AG09309 (cell line): ENCODE measurements around the gene MDM1.

Experiments used
- DNase-seq: peaks from one replicate; pipeline ENCODE4 v3.0.0-alpha.2; 2010; ENCODE audit warnings: low read depth
- H3K4me3 ChIP-seq: 2 replicates; pipeline ENCODE4 v1.5.1; 2011; ENCODE audit warnings: mild to moderate bottlenecking, low read depth, low read length, moderate library complexity; ENCODE audit not compliant: control insufficient read depth
- TF ChIP-seq, protein P1 (sequence below): IDR thresholded peaks from 2 replicates; pipeline ENCODE4 v1.5.1; 2011; ENCODE audit warnings: mild to moderate bottlenecking, low read depth, low read length, inconsistent platforms; ENCODE audit not compliant: insufficient read depth, control insufficient read depth; ENCODE audit errors: missing control alignments

Gene MDM1

DNA sequence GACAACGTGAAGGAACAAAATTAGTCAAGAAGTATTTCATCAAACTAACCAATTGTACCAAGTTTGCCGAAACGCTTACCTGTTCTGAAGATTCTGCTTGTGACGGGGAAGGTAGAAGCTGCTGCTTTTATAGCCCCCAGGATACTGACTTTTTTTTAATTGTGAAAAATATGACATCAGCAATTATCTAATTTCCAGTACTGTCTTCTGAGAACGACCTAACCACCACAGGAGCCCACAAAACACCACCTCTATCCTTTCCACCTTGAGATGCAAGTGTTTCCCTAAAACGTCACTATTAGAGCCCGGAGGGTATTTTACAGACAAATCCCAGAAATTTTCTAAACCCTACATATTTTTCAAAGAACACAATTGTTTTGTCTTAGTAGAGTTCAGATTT lies 78.7 kb downstream of the MDM1 start, which contains the start of gene IL22:
IL22 (minus strand) TSS at position 101 of the 400 bp plus-strand sequence. CDS start 156 bp downstream, outside the sequence.
- no peak within 1 kb of the TSS for H3K4me3 ChIP-seq
- no peak for DNase-seq
- TF ChIP-seq, protein P1, sequence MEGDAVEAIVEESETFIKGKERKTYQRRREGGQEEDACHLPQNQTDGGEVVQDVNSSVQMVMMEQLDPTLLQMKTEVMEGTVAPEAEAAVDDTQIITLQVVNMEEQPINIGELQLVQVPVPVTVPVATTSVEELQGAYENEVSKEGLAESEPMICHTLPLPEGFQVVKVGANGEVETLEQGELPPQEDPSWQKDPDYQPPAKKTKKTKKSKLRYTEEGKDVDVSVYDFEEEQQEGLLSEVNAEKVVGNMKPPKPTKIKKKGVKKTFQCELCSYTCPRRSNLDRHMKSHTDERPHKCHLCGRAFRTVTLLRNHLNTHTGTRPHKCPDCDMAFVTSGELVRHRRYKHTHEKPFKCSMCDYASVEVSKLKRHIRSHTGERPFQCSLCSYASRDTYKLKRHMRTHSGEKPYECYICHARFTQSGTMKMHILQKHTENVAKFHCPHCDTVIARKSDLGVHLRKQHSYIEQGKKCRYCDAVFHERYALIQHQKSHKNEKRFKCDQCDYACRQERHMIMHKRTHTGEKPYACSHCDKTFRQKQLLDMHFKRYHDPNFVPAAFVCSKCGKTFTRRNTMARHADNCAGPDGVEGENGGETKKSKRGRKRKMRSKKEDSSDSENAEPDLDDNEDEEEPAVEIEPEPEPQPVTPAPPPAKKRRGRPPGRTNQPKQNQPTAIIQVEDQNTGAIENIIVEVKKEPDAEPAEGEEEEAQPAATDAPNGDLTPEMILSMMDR = no peak

DNA sequence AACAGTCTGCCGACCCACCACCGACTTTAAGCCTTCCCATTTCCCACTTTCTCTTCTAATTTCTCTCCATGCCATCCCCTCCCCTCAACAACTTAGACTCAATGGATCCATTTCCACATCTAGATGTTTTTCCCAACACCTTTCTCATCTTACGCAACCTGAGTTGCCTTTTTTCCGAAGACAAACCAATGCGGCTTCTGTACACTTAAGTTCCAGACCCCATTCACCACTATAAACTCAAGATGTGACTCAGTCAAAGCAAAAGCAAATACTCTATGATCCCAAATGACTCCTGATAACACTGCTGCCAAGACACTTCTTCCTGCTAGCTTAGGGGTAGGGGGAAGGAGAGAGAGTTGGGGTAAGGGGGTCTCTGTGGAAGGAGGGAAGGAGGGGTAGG lies 80.1 kb downstream of the MDM1 start:
- no peak overlapping the region for H3K4me3 ChIP-seq
- DNase-seq = no peak
- TF ChIP-seq, protein P1 = no peak

DNA sequence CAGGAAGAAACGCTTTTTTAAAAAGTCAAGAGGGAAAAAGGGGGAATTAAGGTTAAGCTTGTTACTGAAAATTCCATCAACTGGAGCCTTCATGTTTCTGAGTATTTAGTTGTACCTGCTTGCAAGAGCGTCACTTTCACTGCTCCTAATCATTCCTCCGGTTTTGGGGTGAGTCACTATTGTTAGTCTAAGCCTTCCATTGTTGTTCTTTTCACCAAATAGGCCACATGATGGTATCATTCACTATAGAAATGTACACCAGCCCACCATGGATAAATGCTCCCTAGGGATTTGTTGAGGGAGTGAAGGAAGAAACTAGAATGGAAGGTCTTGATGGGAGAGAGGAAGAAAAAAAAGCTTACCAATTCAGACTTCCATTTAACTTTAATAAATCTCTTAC lies 81.7 kb downstream of the MDM1 start:
- no peak overlapping the region for H3K4me3 ChIP-seq
- TF ChIP-seq, protein P1 = no peak
- no peak for DNase-seq

DNA sequence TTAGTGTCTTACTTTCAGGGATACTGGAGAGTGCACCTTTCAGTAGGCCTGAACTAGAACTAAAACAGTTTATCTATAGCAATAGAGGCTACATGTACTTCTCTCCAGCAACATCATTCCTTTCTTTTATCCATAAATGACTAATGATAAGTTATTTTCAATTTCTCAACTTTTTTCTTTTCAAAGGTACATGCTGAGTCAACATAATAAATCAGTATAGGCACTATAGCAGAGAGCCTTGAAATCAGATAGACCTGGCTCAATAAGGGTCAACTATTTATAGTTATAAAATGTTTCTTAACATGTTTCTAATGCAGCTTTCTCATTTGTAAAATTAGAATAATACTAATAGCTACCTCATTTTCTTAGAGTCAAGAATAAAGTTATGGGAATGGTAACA lies 84.4 kb downstream of the MDM1 start:
- H3K4me3 ChIP-seq = no peak overlapping the region
- no peak for DNase-seq
- TF ChIP-seq, protein P1 = no peak

DNA sequence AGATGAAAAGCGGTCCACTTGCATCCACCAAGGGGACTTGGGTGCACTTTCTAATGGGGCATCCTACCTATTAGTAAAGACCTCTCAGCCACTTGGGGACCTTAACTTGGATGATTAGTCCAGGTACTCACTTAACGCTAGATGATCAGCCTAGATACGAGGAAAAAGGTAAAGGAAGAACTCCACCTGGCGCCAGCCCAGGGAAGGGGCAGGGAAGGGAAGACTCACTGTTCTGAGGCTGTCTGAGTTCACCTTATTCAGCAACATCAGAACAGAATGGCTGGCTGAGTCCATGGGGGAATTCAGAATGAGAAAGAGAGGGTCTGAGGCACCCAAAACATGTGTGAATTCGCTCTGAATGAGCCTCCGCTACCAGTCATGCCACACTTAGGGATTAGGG lies 85.8 kb downstream of the MDM1 start:
- TF ChIP-seq, protein P1 = no peak
- H3K4me3 ChIP-seq = no peak overlapping the region
- no peak for DNase-seq

DNA sequence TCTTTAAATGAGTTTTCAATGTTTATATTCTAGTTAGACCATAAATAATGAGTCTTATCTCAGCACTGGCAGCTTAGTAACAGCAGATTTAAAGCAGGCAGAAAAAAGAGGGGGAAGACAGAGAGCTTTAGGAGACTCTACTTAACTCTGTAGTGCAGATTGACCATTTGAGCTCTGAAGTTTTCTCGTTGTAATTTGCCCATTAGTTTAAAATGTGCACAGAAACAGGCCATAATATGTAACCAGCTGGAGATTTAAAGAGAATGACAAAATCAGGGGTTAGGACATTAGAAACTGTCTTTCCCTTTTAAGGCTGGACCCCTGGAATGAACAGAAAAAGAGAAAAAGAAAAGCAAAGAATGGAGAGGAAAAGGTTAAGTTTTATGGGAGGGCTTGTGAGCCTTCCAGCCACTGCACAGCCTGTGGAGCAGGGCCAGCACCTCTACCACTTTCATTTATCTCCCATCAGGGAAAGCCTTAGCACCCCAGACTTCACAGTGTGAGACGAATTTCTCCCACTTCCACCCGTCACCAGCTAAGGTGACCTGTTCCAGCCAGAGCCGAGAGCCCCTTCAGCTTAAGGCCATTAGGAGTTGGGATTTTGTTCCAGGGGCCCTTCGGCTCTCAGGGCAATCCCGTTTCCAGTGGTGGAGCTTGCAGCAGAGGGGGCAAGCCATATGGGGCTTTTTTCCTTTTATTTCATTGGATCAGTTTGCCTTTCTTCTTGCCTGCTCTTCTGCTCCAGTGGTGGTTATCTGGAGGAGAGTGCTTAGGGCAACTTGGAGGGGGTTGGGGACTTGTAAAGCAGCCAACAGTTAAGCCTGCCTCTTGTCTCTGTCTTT lies 86.8 kb downstream of the MDM1 start:
- TF ChIP-seq, protein P1 = no peak
- DNase-seq = no peak
- H3K4me3 ChIP-seq = no peak overlapping the region
